K562 (cell line): ENCODE data around the gene DIP2B. TPM values are rescaled to one million over a fixed set of nuclear protein-coding genes. Genes with fewer than 3 reads are reported as not detected.

Experiments used
- ATAC-seq: fragments of 200-7000 bp; cut with Tn5 transposase; 3 replicates; pipeline ENCODE4 v1.9.1; 2020; ENCODE audit warnings: moderate library complexity
- BruUV-seq: library from RNA; stranded (reverse); fragments of 400-500 nt; replicated peaks from 2 replicates; lab custom pipeline; 2021; lab: Mats Ljungman, UMichigan
- CTCF ChIA-PET: fragments of 300-600 bp; formaldehyde crosslinking; extraction: SDS; loops from one replicate; lab custom pipeline; 2021; ENCODE audit warnings: low intra/inter-chr PET ratio; lab: Yijun Ruan, JAX
- POLR2A ChIA-PET: fragments of 300-600, 350-650 bp; sonication (Branson Sonifier 250); formaldehyde crosslinking; extraction: SDS; loops from one replicate; lab custom pipeline; 2021; ENCODE audit warnings: antibody characterized with exemption, inconsistent platforms; lab: Yijun Ruan, JAX
- DNase-seq, 4 experiments: peaks; one replicate each; pipeline versions ENCODE4 v3.0.0 to v3.0.0-alpha.2; 2011 to 2018; ENCODE audit warnings: low spot score in 3 of 4, mixed read lengths in 3 of 4; ENCODE audit errors: extremely low read depth in 1 of 4
- FAIRE-seq: peaks from 2 replicates; lab custom pipeline; 2011; peaks lifted over from hg19 to GRCh38; lab: Jason Lieb, UNC
- H2AFZ ChIP-seq: 2 replicates; pipeline ENCODE4 v1.6.0; 2011; ENCODE audit warnings: low read depth, low read length, control low read depth, inconsistent platforms
- H3K27ac ChIP-seq: fragments of 200-600 bp; 3 replicates; pipeline ENCODE4 v1.8.0; 2011; ENCODE audit warnings: low read depth, mild to moderate bottlenecking, control low read depth, inconsistent platforms, low read length, moderate library complexity, mixed read lengths; ENCODE audit errors: extremely low read depth
- H3K27me3 ChIP-seq, 2 experiments: fragments of 300-600 bp in 1 of 2; 2 replicates in 1 of 2; 3 replicates in 1 of 2; pipeline versions ENCODE4 v1.6.0 to v1.8.0; 2011; ENCODE audit warnings: inconsistent platforms in 2 of 2, low read length in 2 of 2, mild to moderate bottlenecking in 1 of 2, mixed read lengths in 1 of 2, moderate library complexity in 1 of 2; ENCODE audit not compliant: control insufficient read depth in 2 of 2, insufficient read depth in 2 of 2
- H3K36me3 ChIP-seq: fragments of 300-600 bp; 3 replicates; pipeline ENCODE4 v1.8.0; 2011; ENCODE audit warnings: mild to moderate bottlenecking, low read length, inconsistent platforms; ENCODE audit not compliant: control insufficient read depth, insufficient read depth
- H3K4me1 ChIP-seq, 2 experiments: fragments of 200-600 bp in 1 of 2; replicated peaks in 1 of 2; 2 replicates in 1 of 2; 3 replicates in 1 of 2; pipeline versions ENCODE4 v1.5.1 to v1.8.0; 2011; ENCODE audit warnings: inconsistent platforms in 2 of 2, low read length in 2 of 2, mild to moderate bottlenecking in 1 of 2, mixed read lengths in 1 of 2, moderate library complexity in 1 of 2; ENCODE audit not compliant: control insufficient read depth in 2 of 2, insufficient read depth in 2 of 2
- H3K4me2 ChIP-seq: 2 replicates; pipeline ENCODE4 v1.6.1; 2011; ENCODE audit warnings: low read length, control low read depth, inconsistent platforms, mixed read lengths; ENCODE audit not compliant: insufficient read depth
- H3K4me3 ChIP-seq: fragments of 200-600 bp; sonication (generic), shearing (Covaris generic); 2 replicates; pipeline ENCODE4 v1.5.1; 2016; ENCODE audit warnings: control low read depth, inconsistent platforms
- H3K79me2 ChIP-seq: fragments of 200-600 bp; 3 replicates; pipeline ENCODE4 v1.8.0; 2011; ENCODE audit warnings: low read length, inconsistent platforms; ENCODE audit not compliant: control insufficient read depth, insufficient read depth
- H3K9ac ChIP-seq, 2 experiments: 2 replicates each; pipeline versions ENCODE4 v1.6.0 to v1.6.1; 2011; ENCODE audit warnings: low read depth in 2 of 2, low read length in 2 of 2, control low read depth in 1 of 2, inconsistent platforms in 1 of 2, mild to moderate bottlenecking in 1 of 2, mixed read lengths in 1 of 2; ENCODE audit not compliant: insufficient read depth in 1 of 2
- H3K9me1 ChIP-seq: one replicate; pipeline ENCODE4 v1.6.0; 2011; ENCODE audit warnings: inconsistent platforms, mild to moderate bottlenecking, low read length, moderate library complexity; ENCODE audit not compliant: control insufficient read depth, insufficient read depth
- H3K9me3 ChIP-seq: replicated peaks from 2 replicates; pipeline ENCODE4 v1.5.1; 2011; ENCODE audit warnings: low read depth, low read length, inconsistent platforms; ENCODE audit not compliant: control insufficient read depth, insufficient read depth
- H4K20me1 ChIP-seq: replicated peaks from 2 replicates; pipeline ENCODE4 v1.6.1; 2011; ENCODE audit warnings: low read length, inconsistent platforms, mixed read lengths; ENCODE audit not compliant: control insufficient read depth, insufficient read depth
- ARID1B ChIP-seq: fragments of 450-650 bp; IDR thresholded peaks from 2 replicates; pipeline ENCODE4 v1.6.1; 2016; ENCODE audit warnings: antibody characterized with exemption, mild to moderate bottlenecking, inconsistent platforms
- CBFA2T2 ChIP-seq: fragments of 450-650 bp; conservative IDR thresholded peaks from 2 replicates; pipeline ENCODE4 v1.6.1; 2017; ENCODE audit warnings: mild to moderate bottlenecking
- CEBPB ChIP-seq: fragments of 450-650 bp; IDR thresholded peaks from 2 replicates; pipeline ENCODE4 v1.6.1; 2016; ENCODE audit warnings: missing genetic modification characterization, missing compliant biosample characterization
- CHD1 ChIP-seq: fragments of 200-600 bp; sonication (generic); IDR thresholded peaks from one replicate; pipeline ENCODE4 v1.6.1; 2012; ENCODE audit warnings: mild to moderate bottlenecking, moderate library complexity, low read length, inconsistent platforms
- CHD2 ChIP-seq: IDR thresholded peaks from 2 replicates; pipeline ENCODE4 v1.6.1; 2011; ENCODE audit warnings: low read depth, low read length
- ESRRB ChIP-seq: fragments of 250-450 bp; sonication (Bioruptor Pico); IDR thresholded peaks from 2 replicates; pipeline ENCODE4 v1.5.0; 2020; ENCODE audit warnings: mild to moderate bottlenecking, moderate library complexity, borderline replicate concordance
- FOXM1 ChIP-seq, 2 experiments: fragments of 450-650 bp in 1 of 2; sonication (generic) in 1 of 2; formaldehyde crosslinking in 1 of 2; IDR thresholded peaks; 2 replicates each; pipeline versions ENCODE4 v1.6.1 to v1.9.0; 2017 to 2022; ENCODE audit warnings: low read depth in 2 of 2, mild to moderate bottlenecking in 2 of 2, missing genetic modification reagents in 1 of 2, moderate library complexity in 1 of 2
- HEY1 ChIP-seq: fragments of 250-450 bp; sonication (Bioruptor Pico); IDR thresholded peaks from 2 replicates; pipeline ENCODE4 v1.5.0; 2020; ENCODE audit warnings: mild to moderate bottlenecking, moderate library complexity, borderline replicate concordance
- KAT8 ChIP-seq: fragments of 450-650 bp; IDR thresholded peaks from 2 replicates; pipeline ENCODE4 v1.6.1; 2016; ENCODE audit warnings: low read depth, mild to moderate bottlenecking
- MEF2A ChIP-seq: IDR thresholded peaks from 2 replicates; pipeline ENCODE4 v1.6.1; 2011; ENCODE audit warnings: low read depth, mild to moderate bottlenecking, low read length, moderate library complexity; ENCODE audit not compliant: control insufficient read depth
- MEIS2 ChIP-seq: fragments of 450-650 bp; IDR thresholded peaks from 2 replicates; pipeline ENCODE4 v1.6.1; 2014; ENCODE audit warnings: mild to moderate bottlenecking; ENCODE audit not compliant: partially characterized antibody
- NFXL1 ChIP-seq: fragments of 450-650 bp; formaldehyde crosslinking; IDR thresholded peaks from 2 replicates; pipeline ENCODE4 v1.4.0; 2021; ENCODE audit warnings: mild to moderate bottlenecking
- NRF1 ChIP-seq, 2 experiments: fragments of 450-650 bp; IDR thresholded peaks in 1 of 2; conservative IDR thresholded peaks in 1 of 2; 2 replicates each; pipeline ENCODE4 v1.6.1; 2014; ENCODE audit warnings: mild to moderate bottlenecking in 2 of 2
- RNF2 ChIP-seq: sonication (generic); IDR thresholded peaks from 2 replicates; pipeline ENCODE4 v1.6.1; 2016
- STAT5B ChIP-seq: fragments of 250-450 bp; sonication (Bioruptor Pico); IDR thresholded peaks from 2 replicates; pipeline ENCODE4 v1.8.0; 2021; ENCODE audit warnings: mild to moderate bottlenecking, inconsistent platforms
- TFAM ChIP-seq: fragments of 250-450 bp; sonication (Bioruptor Pico); conservative IDR thresholded peaks from 2 replicates; pipeline ENCODE4 v1.5.0; 2021; ENCODE audit warnings: mild to moderate bottlenecking, moderate library complexity
- ZBTB7A ChIP-seq: IDR thresholded peaks from 2 replicates; pipeline ENCODE4 v1.6.1; 2011; ENCODE audit warnings: low read depth, mild to moderate bottlenecking, low read length, moderate library complexity, borderline replicate concordance; ENCODE audit not compliant: control insufficient read depth
- WGBS: fragments of 100-300 bp; shearing (Covaris generic); methylation state at CpG from one replicate; pipeline ENCODE4 v1.1.6; 2016; ENCODE audit warnings: low coverage, mixed read lengths; ENCODE audit not compliant: insufficient coverage; ENCODE audit errors: missing lambda C conversion rate; 5-methylcytosine and 5-hydroxymethylcytosine counted together
- in situ Hi-C: fragments of 300-500 bp; cut with MboI; formaldehyde crosslinking; loops from 4 replicates; pipeline ENCODE4 v1.15.0; 2018; ENCODE audit warnings: inconsistent platforms, mixed read lengths
- intact Hi-C: fragments of 100-400 bp; cut with micrococcal nuclease; formaldehyde crosslinking; loops from 2 replicates; pipeline ENCODE4 v1.14.2; 2022
- polyA plus RNA-seq, 8 experiments: library from polyadenylated mRNA; depleted of rRNA in 4 of 8; stranded (reverse) in 5 of 8; unstranded in 3 of 8; fragments of >200 nt; fragmentation: Nextera tagmentation in 2 of 8; fragmentation: Illumina TruSeq in 1 of 8; extraction: Ambion mirVana in 2 of 8; extraction: Trizol in 1 of 8; gene quantifications; 2 replicates each; pipeline versions ENCODE4 v1.2.1 to v1.2.3, GENCODE V29; 2011 to 2014; ENCODE audit warnings: inconsistent platforms in 1 of 8, missing spikeins in 1 of 8
- total RNA-seq, 7 experiments: library from RNA; depleted of rRNA in 6 of 7; stranded (reverse); fragments of >200 nt in 6 of 7; fragmentation: Illumina TruSeq in 2 of 7; extraction: Trizol in 2 of 7; gene quantifications; 2 replicates each; pipeline versions ENCODE4 v1.2.1 to v1.2.3, GENCODE V29; 2011 to 2021; ENCODE audit warnings: low replicate concordance in 1 of 7
- TF ChIP-seq, protein P1 (sequence below): fragments of 450-650 bp; formaldehyde crosslinking; IDR thresholded peaks from 2 replicates; pipeline ENCODE4 v1.4.0; 2022; ENCODE audit warnings: missing genetic modification characterization
- TF ChIP-seq, protein P2 (sequence below), 2 experiments: fragments of 450-650 bp; conservative IDR thresholded peaks; 2 replicates each; pipeline ENCODE4 v1.6.1; 2017; ENCODE audit warnings: mild to moderate bottlenecking in 2 of 2, moderate library complexity in 2 of 2

Gene DIP2B
- total and polyA plus RNA-seq, 9 of the 15 experiments (the other 6 are each of a cell fraction or from before 2014, with no cell fraction given): 4.6 to 26.1 (median 18.8) TPM

DNA sequence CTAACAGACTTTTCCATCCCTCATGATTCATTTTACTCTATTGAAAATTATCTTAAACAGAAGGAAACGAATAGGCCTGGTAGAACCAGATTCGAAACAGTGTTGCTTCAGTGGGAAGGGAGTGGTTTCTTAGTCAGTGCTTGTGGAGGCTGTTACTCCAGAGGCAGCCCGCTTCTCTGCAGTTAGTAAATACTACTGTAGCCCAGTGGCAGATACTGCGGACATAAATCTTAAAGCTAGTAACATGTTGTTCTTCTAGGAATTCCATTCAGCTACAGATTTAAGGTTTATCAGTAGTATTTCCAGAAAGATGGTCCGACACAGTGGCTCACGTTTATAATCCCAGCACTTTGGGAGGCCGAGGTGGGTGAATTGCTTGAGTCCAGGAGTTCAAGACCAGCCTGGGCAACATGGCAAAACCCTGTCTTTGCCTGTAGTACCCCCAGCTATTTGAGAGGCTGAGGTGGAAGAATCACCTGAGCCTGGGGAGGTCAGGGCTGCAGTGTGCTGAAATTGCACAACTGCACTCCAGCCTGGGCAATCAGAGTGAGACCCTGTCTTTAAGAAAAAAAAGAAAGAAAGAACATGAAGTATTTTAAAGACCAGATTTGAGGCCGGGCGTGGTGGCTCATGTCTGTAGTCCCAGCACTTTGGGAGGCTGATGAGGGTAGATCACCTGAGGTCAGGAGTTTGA is 45.9 kb downstream of the DIP2B start:
- ChIA-PET POLR2A (interaction anchor here (1.5 to 5.3 kb wide), 2 partner anchors 12 to 13 kb away, joined by 3 to 23 read pairs; no protein-coding TSS in a partner anchor), CTCF (no interaction called here)
- intact Hi-C loops: loop anchor here (2.0 to 5.0 kb wide), 2 partner anchors 44 to 47 kb away; no protein-coding TSS in a partner anchor
- Histone ChIP-seq H3K4me1 (peaks cover 28 to 41% of the 10 kb centered on the region in 2 experiments), H3K9me3 (no peaks in the 10 kb centered on the region), H3K4me2 (peak overlapping the region; percentile 19; the same call in 1 of the 2 replicates), H3K9me1 (no peaks in the 10 kb centered on the region), H3K27ac (peak overlapping the region; percentile 67; the same call in 2 of the 3 replicates), H3K4me3 (no peak overlapping the region), H2AFZ (peak overlapping the region; percentile 28; the same call in 1 of the 2 replicates), H3K36me3 (peaks cover 4% of the 10 kb centered on the region; the same call in 2 of the 3 replicates), H3K9ac (peak overlapping the region in 1 of 2 experiments; percentile 32; a peak in 1 of 4 replicates), H3K27me3 (no peaks in the 10 kb centered on the region), H3K79me2 (peaks cover 72% of the 10 kb centered on the region), H4K20me1 (no peaks in the 10 kb centered on the region)
- DNase-seq: peak; percentile 31 to 78 (median 49)
- 17% methylated on average over 8 of the region's 9 CpGs for WGBS
- in situ Hi-C loops: no loop called here
- no TSS peak for BruUV-seq
- FAIRE-seq: peak; percentile 78
- peak; percentile 92 for ATAC-seq
- TF ChIP-seq ARID1B (peak; percentile 64; the same call in 1 of the 2 replicates), MEF2A (no peak), RNF2 (no peak), NRF1 (conservative IDR thresholded peaks at IDR 0.05 in 1 of 2, IDR thresholded peaks at IDR 0.05 in 1 of 2) (peak in 1 of 2 experiments; percentile 9; a peak in 1 of 4 replicates), ESRRB (no peak), FOXM1 (IDR thresholded peaks at IDR 0.05; ENCODE audit: low read depth) (peak; percentile 14; the same call in 1 of the 2 replicates), FOXM1 (CRISPR knock-in tag; IDR thresholded peaks at IDR 0.05; ENCODE audit: low read depth) (no peak), TFAM (CRISPR knock-in tag) (no peak), KAT8 (no peak), STAT5B (CRISPR knock-in tag) (no peak), HEY1 (CRISPR knock-in tag) (no peak), CHD1 (no peak), CEBPB (tag) (peak; percentile 56), CBFA2T2 (peak; percentile 49), CHD2 (no peak), ZBTB7A (no peak), NFXL1 (no peak), MEIS2 (peak; percentile 93)
- TF ChIP-seq, protein P1, sequence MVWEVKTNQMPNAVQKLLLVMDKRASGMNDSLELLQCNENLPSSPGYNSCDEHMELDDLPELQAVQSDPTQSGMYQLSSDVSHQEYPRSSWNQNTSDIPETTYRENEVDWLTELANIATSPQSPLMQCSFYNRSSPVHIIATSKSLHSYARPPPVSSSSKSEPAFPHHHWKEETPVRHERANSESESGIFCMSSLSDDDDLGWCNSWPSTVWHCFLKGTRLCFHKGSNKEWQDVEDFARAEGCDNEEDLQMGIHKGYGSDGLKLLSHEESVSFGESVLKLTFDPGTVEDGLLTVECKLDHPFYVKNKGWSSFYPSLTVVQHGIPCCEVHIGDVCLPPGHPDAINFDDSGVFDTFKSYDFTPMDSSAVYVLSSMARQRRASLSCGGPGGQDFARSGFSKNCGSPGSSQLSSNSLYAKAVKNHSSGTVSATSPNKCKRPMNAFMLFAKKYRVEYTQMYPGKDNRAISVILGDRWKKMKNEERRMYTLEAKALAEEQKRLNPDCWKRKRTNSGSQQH: no peak
- TF ChIP-seq, protein P2, sequence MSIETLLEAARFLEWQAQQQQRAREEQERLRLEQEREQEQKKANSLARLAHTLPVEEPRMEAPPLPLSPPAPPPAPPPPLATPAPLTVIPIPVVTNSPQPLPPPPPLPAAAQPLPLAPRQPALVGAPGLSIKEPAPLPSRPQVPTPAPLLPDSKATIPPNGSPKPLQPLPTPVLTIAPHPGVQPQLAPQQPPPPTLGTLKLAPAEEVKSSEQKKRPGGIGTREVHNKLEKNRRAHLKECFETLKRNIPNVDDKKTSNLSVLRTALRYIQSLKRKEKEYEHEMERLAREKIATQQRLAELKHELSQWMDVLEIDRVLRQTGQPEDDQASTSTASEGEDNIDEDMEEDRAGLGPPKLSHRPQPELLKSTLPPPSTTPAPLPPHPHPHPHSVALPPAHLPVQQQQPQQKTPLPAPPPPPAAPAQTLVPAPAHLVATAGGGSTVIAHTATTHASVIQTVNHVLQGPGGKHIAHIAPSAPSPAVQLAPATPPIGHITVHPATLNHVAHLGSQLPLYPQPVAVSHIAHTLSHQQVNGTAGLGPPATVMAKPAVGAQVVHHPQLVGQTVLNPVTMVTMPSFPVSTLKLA (conservative IDR thresholded peaks at IDR 0.05): no peak
